HFF-Myc (cell line): ENCODE measurements around the gene ACADSB.

Experiments
- DNase-seq: peaks from one replicate; pipeline ENCODE4 v3.0.0-alpha.2; 2011; ENCODE audit warnings: low read depth; ENCODE audit errors: extremely low read depth
- H3K4me3 ChIP-seq: replicated peaks from 2 replicates; pipeline ENCODE4 v1.5.1; 2011; ENCODE audit warnings: low read depth, mild to moderate bottlenecking, control low read depth, low read length
- CTCF ChIP-seq: IDR thresholded peaks from 2 replicates; pipeline ENCODE4 v1.5.1; 2012; ENCODE audit warnings: mild to moderate bottlenecking, low read depth, low read length, control low read depth; ENCODE audit errors: missing control alignments

ACADSB gene

GRCh38 chr10:123009105-123009820, 457 bp downstream of the ACADSB start:
- no peak for TF ChIP-seq CTCF
- H3K4me3 ChIP-seq, result peak overlapping the region; percentile 94
- no peak for DNase-seq

DNA sequence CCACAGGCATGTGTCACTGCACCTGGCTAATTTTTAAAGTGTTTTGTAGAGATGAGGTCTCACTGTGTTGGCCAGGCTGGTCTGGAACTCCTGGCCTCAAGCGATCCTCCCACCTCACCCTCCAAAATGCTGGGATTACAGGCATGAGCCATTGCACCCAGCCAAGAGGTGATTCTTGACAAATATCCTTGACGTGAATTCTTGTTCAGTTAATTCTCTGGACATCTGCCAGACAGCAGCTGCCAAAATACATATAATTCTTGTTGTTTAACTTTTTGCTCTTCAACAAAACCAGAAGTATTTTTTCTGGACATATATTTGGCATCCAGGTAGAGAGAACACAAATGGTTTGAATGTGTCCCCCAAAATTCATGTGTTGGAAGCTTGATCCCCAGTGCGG, 3.2 kb downstream of the ACADSB start:
- TF ChIP-seq CTCF, result no peak
- DNase-seq, result no peak
- no peak overlapping the region for H3K4me3 ChIP-seq

GRCh38 chr10:123013456-123014419, 4.9 kb downstream of the ACADSB start:
- TF ChIP-seq CTCF, result no peak
- no peak for DNase-seq
- no peak overlapping the region for H3K4me3 ChIP-seq

- TF ChIP-seq CTCF, result no peak
- H3K4me3 ChIP-seq, result no peak overlapping the region
- DNase-seq, result no peak
Measured at GRCh38 chr10:123014772-123015171, 6.0 kb downstream of the ACADSB start.

DNA sequence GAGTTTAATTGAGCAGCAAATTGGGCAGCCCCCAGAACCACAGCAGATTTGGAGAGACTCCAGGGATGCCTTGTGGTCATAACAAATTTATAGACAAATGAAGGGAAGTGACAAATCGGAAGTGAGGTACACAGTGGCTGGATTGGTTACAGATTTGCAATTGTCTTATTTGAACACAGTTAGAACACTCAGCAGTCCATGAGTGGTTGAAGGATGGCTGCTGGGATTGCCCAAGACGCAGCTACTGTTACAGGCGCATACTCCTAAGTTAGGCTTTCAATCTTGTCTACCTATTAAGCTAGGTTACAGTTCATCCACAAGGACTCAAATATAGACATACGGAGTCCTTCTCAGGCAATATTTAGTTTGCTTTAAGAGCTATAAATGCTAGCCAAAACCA, 7.4 kb downstream of the ACADSB start:
- H3K4me3 ChIP-seq, result no peak overlapping the region
- TF ChIP-seq CTCF, result no peak
- DNase-seq, result no peak

- DNase-seq, result no peak
- no peak for TF ChIP-seq CTCF
- H3K4me3 ChIP-seq, result no peak overlapping the region
Measured at GRCh38 chr10:123017421-123018165, 8.8 kb downstream of the ACADSB start.
